GM12874 (cell line): Measurements from ENCODE around the gene RIC1.
A peak's percentile ranks its signal among the peaks of the same experiment; 100 is the strongest.

Experiments used
- CTCF ChIP-seq: IDR thresholded peaks from 2 replicates; pipeline ENCODE4 v1.5.1; 2011; ENCODE audit warnings: low read depth, mild to moderate bottlenecking, control low read depth, low read length, moderate library complexity; ENCODE audit not compliant: insufficient read depth

The RIC1 gene

GRCh38 chr9:5773324-5773999 lies 144.6 kb downstream of the RIC1 start:
- 0 out of 2 replicates have a peak, but pooled peaks have one; percentile 13 for TF ChIP-seq CTCF

GRCh38 chr9:5778805-5779204 lies 149.9 kb downstream of the RIC1 start:
- no peak for TF ChIP-seq CTCF

- no peak for TF ChIP-seq CTCF
Measured at GRCh38 chr9:5783982-5784381, 155.1 kb downstream of the RIC1 start.

- TF ChIP-seq CTCF: no peak
Measured at GRCh38 chr9:5784526-5785315, 155.8 kb downstream of the RIC1 start.

- no peak for TF ChIP-seq CTCF
Measured at GRCh38 chr9:5786370-5787127, 157.6 kb downstream of the RIC1 start.

- TF ChIP-seq CTCF: no peak
Measured at GRCh38 chr9:5787220-5787619, 158.3 kb downstream of the RIC1 start.

GRCh38 chr9:5787759-5788302 lies 158.9 kb downstream of the RIC1 start:
- no peak for TF ChIP-seq CTCF
